ENCODE measurements around the gene SPOP. TPM values are rescaled to one million over a fixed set of nuclear protein-coding genes. Genes with fewer than 3 reads are reported as not detected.

The SPOP gene
- total RNA-seq, 1 experiment from 2014 or later: 63.8 TPM

DNA sequence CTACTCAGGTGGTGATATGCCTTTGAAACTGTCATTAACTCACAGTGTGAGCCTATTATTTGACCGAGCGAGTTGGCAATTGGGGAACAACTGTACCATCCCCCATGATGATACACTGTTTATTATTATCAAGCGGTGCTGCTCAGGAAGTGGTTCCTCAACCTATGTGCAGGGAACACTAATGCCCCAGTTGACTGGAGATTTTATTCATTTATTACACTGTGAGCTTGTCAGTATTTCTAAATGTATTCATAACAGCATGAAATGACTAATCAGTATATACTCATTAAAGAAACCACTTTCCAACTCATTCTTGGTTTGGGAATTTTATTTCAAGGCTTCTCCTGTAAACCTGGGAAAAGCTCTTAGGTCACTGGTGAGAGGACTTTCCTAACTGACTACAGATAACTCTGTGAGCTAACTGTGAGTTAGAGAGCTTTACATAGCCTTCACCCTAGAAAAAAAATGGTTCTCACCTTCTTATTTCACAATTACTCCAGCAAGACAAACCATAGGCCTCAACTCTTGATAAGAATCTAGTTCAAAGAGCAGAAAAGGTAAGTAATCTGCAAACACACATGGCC lies 59.8 kb downstream of the SPOP start:
- DNase-seq (ENCODE audit: low read depth): no peak

DNA sequence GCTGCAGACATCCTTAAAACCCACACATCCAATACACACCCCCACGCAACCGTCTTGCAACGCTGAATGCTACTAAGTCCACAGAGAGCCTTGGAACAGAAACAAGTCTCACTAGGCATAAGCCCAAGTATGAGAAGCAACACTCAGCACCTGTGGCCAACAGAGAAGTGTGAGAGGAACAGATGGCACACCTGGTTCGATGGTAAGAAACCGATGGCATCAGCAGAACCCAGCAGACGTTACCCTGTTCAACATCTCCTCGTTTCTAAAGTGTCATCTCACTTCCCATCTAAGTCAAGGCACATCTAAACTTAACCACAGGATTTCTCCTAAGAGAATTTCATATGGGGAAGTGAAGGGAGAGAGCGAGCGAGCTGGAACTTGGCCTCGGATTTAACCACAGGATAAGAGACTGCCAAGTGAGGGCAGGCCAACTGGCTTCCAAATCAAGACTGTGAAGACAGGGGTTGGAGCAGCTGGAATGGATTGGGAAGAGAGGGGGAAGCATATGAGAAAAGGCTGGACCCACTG lies 61.2 kb downstream of the SPOP start:
- DNase-seq (ENCODE audit: low read depth): no peak

- DNase-seq (ENCODE audit: low read depth): no peak
Measured at GRCh38 chr17:49616086-49616485, 61.8 kb downstream of the SPOP start.

DNA sequence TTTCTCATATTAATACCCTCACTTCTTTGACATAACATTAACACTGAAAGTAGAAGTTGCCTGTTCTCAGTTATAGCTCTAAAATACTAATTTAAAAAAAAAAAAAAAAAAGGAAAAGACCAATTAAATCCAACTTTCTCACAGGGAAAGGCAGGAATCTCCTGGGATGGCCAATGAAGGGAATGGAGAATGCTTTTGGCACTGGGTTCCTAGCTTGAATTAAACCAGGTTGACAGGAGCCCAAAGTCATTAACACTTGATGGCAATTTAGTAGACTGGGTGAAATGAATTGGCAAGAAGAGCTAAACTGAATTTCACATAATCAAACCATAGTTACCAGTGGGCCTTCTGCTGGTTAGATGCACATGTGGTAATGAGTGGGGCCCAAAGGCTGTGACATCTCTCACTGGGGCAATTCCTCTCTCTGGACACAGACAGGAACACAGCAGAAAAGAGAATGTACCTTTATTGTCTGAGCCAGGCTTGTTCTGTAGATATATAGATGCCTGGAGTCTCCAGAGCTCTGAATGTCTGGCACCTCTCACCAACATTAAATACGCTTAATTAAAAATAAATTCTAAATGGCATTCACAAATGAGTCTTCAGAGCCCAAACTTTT lies 64.6 kb downstream of the SPOP start:
- no peak for DNase-seq (ENCODE audit: low read depth)

GRCh38 chr17:49612726-49613125 lies 65.2 kb downstream of the SPOP start:
- no peak for DNase-seq (ENCODE audit: low read depth)

- no peak for DNase-seq (ENCODE audit: low read depth)
Measured at GRCh38 chr17:49610883-49611584, 66.9 kb downstream of the SPOP start.

GRCh38 chr17:49604314-49604869 lies 73.5 kb downstream of the SPOP start:
- DNase-seq (ENCODE audit: low read depth): no peak

- no peak for DNase-seq (ENCODE audit: low read depth)
Measured at GRCh38 chr17:49603720-49604119, 74.2 kb downstream of the SPOP start.

DNA sequence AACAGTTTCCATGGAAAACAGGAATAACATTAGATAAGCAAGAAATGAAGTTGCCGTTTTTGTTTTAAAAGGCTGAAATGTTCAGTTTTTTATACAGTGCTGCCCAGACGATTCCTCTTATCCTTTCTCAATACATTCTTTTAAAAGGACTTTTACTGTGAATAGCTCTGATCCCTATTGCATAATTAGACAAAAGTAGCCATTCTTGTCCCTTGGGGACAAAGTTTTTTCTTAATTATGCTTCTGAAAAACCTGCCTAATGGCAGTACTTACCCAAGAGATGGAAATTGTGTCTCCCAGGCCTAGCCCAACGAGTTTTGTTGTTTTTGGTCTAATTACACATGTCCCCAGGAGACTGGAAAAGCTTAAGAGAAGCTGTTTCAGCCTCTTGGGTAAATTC lies 74.7 kb downstream of the SPOP start:
- no peak for DNase-seq (ENCODE audit: low read depth)

GRCh38 chr17:49602783-49603182 lies 75.1 kb downstream of the SPOP start:
- DNase-seq (ENCODE audit: low read depth): no peak

DNA sequence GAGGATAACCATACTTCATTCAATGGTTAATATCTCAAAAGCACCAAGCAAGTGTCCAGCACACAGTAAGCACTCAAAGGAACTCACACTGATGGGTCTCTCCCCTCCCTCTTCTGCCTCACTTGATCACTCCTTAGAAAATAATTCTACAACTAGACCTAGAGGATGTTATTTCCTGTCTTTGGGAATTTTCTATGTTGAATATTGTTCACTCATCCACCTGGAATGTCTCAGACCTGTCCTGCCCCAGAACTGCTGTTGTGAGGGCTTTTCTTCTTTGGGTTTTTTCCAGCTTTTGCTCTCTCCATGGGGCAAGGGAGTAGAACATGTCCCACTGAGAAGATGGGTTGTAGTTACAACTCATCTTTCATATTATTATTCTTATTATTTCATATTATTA lies 76.9 kb downstream of the SPOP start:
- DNase-seq (ENCODE audit: low read depth): peak; percentile 34

DNA sequence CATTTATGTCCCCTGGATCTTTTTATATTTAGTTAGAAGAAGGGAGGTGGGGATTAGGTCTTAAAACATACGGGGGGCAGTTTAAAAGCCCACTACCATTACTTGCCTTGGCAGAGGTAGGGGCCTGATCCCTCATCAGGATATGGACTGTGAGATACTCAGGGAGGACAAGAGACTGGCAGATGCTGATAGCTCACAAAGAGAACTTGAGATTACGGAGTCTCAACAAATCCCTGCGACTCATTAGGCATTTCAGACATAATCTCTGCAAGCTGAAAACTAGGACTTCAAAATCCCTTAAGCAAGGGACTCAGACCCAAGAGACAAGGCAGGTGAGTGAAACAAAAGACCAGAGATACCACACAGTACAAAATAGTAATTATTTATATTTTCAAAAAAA lies 79.0 kb downstream of the SPOP start:
- no peak for DNase-seq (ENCODE audit: low read depth)

DNA sequence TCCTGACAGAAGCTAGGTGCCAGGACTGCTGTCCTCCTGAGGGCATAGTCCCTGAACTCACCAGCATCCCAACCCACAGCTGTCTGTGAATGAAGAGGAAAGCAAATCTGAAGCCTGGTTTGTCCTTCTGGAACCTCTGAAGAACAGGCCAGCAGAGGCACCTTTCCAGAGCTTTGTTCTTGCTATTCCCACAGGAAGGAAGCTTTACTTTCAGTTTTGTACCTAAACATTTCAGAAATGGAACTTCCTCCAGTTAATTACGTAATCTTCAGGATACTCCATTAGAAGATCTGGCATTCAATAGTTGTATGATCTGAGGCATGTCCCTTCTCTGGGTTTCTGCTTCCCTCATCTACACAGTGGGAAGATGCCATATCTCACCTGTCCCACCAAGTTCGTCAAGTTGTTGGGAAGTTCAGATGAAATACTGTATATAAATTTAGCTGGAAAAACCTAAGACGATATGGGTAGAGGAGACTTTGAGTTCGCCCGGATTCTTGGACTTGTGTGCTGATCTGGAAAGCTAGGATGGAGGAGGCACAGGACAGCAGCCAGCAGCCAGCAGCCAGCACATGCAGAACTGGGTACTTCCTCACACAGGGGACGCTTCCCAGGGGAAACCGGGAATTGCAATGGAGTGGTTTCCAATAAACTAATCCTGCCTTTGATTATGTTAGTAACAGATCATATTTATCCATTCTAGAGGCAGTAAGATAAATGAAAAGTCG lies 79.8 kb downstream of the SPOP start:
- DNase-seq (ENCODE audit: low read depth): no peak

DNA sequence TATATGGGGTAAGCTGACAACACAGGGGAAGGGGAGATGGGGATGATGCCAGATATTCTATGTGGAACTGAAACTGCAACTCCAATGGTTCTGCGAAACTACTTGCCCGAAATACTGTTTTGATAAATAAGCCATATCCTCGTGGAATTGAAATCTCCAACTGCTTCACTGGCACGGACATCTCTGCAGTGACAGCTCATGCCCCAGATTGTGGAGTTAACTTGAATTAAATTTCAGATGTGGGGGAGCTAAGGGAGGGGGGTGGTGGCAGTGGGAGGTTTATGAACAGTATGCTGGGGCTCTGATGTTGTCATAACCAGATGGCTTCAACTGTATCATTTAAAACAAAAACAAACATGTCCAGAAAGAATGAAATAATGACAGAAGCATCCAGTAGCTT lies 80.5 kb downstream of the SPOP start:
- DNase-seq (ENCODE audit: low read depth): no peak

DNA sequence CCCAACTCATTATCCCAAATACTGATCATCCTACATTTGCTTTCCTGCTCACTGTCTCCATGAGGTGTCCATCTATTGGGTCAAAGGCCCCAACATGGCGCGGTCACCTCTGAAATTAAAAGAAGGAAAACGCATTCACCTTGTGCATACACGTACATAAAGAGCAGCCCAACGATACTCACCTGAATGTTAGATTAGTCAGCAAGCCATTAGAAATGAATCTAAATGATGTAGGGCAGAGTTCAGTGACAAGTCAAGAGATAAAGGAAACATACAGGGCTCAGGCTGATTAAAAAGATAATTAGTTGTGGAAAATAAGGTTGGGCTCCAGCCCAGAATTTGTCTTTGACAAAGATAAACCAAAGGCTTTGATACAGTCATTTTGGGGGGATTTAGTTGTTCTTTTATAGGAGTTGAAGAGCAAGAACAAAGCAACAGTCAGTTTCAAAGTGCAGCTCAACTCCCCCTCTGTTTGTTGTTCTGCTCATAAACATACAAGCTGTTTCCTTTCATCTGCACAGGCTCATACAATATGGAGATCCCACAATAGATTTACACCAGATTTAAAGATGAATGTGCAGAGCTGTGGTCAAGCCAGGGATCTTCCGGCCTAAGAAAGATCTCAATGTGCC lies 81.2 kb downstream of the SPOP start:
- no peak for DNase-seq (ENCODE audit: low read depth)

DNA sequence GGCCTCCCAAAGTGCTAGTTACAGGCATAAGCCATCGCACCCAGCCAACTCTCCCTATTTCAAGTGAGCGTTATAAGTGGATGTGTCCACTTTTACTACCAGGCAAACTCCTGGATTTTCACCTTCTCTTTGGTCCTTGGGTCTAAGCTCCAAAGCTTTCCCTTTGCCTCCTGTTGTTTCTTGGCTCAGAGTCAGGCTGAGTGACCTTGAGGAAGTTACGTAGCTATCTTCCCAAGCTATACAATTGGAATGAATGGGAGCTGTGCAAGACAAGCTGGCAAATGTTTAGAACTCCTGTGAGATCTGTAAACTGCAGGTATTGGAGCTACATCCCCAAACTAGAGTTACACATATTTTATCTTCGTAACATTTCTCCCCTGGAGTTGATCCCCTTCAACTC lies 81.9 kb downstream of the SPOP start:
- no peak for DNase-seq (ENCODE audit: low read depth)

DNA sequence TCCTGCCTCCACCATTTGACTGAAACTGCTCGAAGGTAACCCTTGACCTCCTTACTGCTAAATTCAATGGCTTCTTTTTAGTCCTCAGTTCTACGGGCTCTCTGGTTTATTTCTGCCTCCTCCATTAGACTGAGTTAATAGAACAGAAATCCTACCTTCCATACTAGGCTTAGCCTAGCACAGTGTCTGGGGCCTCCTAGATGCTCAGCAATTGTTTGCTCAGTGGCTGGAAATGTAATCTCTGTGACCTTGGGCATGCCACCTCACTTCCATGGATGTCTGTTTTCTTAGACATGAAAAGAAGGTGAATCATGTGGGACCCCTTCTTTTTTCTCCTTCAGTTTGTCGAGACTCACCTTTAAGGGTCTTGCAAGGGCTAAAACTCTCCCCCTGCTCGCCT lies 82.6 kb downstream of the SPOP start:
- DNase-seq (ENCODE audit: low read depth): no peak

DNA sequence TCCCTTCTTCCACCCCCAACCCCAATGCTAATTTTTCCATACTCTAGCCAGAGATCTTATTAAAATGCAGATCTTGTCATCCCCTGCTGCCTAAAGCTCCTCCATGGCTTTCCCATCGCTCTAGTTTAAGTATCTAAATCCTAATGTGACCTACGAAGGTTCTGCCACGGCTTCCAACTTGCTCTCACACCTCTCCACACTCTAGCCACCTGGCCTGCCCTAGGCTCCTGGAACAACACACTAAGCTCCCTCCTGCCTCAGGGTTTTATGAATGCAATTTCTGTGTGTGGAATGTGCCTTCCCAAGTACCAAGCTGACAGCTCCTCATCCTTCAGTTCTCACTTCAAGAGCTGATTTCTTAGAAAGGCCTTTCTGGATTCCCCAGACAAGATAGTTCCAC lies 85.6 kb downstream of the SPOP start:
- DNase-seq (ENCODE audit: low read depth): no peak

DNA sequence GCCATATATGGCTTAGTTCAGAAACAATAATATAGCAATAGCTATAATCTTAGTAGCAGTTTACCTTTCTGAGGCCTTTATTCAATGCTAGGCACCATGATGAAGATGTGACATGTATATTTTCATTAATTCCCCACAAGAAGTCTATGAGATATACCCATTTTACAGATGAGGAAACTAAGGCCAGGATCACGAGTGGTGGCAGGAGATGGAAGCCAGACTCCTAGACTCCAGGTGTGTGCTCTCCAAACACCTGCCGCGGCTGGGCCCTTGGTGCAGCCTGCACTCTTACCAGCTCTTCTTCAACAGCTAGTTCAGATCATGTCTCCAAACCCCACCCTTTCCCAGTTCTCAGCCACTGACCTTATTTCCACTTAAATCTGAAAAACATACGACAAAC lies 87.0 kb downstream of the SPOP start:
- DNase-seq (ENCODE audit: low read depth): no peak

DNA sequence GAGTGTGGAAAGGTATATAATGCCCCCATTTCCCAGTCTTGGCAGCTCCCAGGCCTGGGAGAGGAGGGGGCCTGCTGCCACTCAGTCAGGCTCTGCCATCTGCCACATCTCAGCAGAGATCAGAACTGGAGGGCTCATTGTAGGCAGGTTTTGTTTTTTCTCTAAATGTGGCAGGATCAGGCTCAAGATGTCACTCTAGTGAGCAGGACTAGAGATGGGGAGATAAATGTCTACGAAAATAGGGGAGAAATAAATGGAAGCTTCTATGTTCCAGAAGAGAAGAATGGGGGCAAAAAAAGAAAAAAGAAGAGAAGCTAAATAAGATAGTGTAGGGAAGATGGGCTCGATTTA lies 88.3 kb downstream of the SPOP start:
- DNase-seq (ENCODE audit: low read depth): no peak

Data from HT1080 (cell line).